Right lobe of liver (tissue), 6 donors: Measurements from ENCODE around the gene NUDT7. TPM values are rescaled to one million over a fixed set of nuclear protein-coding genes. Genes with fewer than 3 reads are reported as not detected.

Experiments
- ATAC-seq, 4 donors: fragments of 200-7000 bp; cut with Tn5 transposase; one replicate each; pipeline ENCODE4 v1.9.1; 2020; ENCODE audit warnings: mild to moderate bottlenecking in 4 of 4, moderate library complexity in 4 of 4
- DNase-seq, 3 donors: peaks; one replicate each; pipeline ENCODE4 v3.0.0-alpha.2; 2020
- H3K27ac ChIP-seq, 3 donors: fragments of 200-600 bp; one replicate each; pipeline ENCODE4 v1.8.0; 2022
- H3K27me3 ChIP-seq, 2 donors: fragments of 200-600 bp; one replicate each; pipeline ENCODE4 v1.8.0; 2022
- H3K36me3 ChIP-seq, 4 donors: fragments of 200-600 bp; sonication (generic) in 1 of 4; one replicate each; pipeline versions ENCODE4 v1.5.1 to v1.8.0; 2017 to 2022; ENCODE audit warnings: control low read depth in 1 of 4
- H3K4me1 ChIP-seq, 4 donors: fragments of 200-600 bp; sonication (generic) in 1 of 4; one replicate each; pipeline versions ENCODE4 v1.5.1 to v1.8.0; 2017 to 2022; ENCODE audit warnings: control low read depth in 1 of 4
- H3K4me3 ChIP-seq, 3 donors: fragments of 200-600 bp; one replicate each; pipeline ENCODE4 v1.8.0; 2022
- H3K9me3 ChIP-seq, 4 donors: fragments of 200-600 bp; sonication (generic) in 1 of 4; one replicate each; pipeline versions ENCODE4 v1.5.1 to v1.8.0; 2017 to 2022; ENCODE audit warnings: control low read depth in 1 of 4
- CTCF ChIP-seq, 4 donors: fragments of 200-600 bp in 3 of 4; fragments of 450-650 bp in 1 of 4; IDR thresholded peaks; one replicate each; pipeline versions ENCODE4 v1.5.1 to v1.8.0; 2016 to 2022; ENCODE audit warnings: antibody characterized with exemption in 4 of 4, mild to moderate bottlenecking in 2 of 4
- POLR2A ChIP-seq: fragments of 450-650 bp; IDR thresholded peaks from one replicate; pipeline ENCODE4 v1.6.1; 2017; ENCODE audit warnings: antibody characterized with exemption, mild to moderate bottlenecking
- WGBS: methylation state at CpG from one replicate; pipeline ENCODE4 v1.1.6; 2018; ENCODE audit warnings: low coverage, low lambda C conversion rate; ENCODE audit not compliant: insufficient coverage; ENCODE audit errors: missing lambda C conversion rate; 5-methylcytosine and 5-hydroxymethylcytosine counted together
- intact Hi-C, 2 donors: fragments of 100-400 bp; cut with DNase I; formaldehyde crosslinking; loops; one replicate each; pipeline versions ENCODE4 v1.11.2 to v1.14.1; 2022
- total RNA-seq, 6 experiments: library from RNA; depleted of rRNA in 2 of 6; stranded (reverse); fragments of >200 nt in 2 of 6; fragmentation: NEBNext Ultra II Directional in 3 of 6; extraction: Animal tissue kit (Norgen Biotek cat#: 25700) in 3 of 6; gene quantifications; one replicate each; pipeline versions ENCODE4 v1.1.0 to v1.2.4, GENCODE V29; 2016 to 2023
- donor health status: DM: no; HTN: yes; CAD: no.
- donor health status: DM: no; HTN: no; CAD: no.
- donor health status: DM: no; HTN: no; CAD: no.
- donor health status: DM: no; HTN: yes; CAD: no.
- donor health status: DM: no; HTN: yes; CAD: no.

Gene NUDT7
- total RNA-seq, 6 experiments from 2014 or later = 24.6 to 35.0 (median 29.5) TPM

DNA sequence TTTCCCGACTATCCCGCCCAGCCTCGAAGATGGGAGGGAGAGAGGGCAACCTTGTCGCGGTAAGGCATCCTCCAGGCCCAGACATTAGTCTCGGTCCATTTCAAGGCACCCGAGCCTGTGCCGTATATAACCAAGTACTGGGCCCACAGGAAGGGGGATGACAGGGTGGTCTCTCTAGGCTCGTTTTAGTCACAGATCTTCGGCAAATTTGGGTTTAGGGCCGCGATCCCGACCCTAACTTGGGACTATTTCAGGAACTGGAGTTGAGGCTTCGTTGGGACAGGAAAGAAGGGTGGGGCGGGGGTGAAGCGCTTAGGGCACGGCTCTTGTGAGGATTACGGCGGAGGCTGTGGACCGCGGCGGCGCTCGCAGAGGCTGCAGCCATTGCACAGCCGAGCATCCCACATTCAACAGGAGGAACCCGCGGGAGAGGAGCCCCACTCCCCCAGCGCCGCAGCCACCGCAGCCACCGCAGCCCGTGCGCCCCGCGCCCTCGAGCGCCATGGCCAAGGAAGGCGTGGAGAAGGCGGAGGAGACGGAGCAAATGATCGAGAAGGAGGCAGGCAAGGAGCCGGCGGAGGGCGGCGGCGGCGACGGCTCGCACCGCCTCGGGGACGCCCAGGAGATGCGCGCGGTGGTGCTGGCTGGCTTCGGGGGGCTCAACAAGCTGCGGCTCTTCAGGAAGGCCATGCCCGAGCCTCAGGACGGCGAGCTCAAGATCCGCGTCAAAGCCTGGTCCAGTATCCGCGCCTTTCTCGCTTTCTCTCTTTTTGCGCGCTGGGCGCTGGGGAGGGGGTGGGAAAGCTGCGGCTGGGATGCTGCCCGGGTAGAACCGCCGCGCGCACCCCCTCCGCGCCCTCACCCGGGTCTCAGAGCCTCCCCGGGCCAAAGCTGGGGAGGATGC is 66.1 kb downstream of the NUDT7 start, which contains the start of gene VAT1L:
TSS of gene VAT1L (plus strand) at position 384 of the 904 bp plus-strand sequence. CDS start at position 503, 119 bp downstream.
- H3K27me3 ChIP-seq = peaks cover 0 to 20% of the 10 kb centered on the region in 2 donors
- H3K4me1 ChIP-seq = peaks cover 0 to 10% (median 0%) of the 10 kb centered on the region in 4 donors
- ATAC-seq (peak; percentile 64 to 83 (median 76)), DNase-seq (peak in 1 of 3 donors; percentile 33)
- H3K9me3 ChIP-seq = no peaks in the 10 kb centered on the region
- 0% methylated on average over 20 of the region's 78 CpGs for WGBS
- no peak within 1 kb of the TSS for H3K27ac ChIP-seq
- peak within 1 kb of the TSS; percentile 23 to 51 (median 37) for H3K4me3 ChIP-seq
- intact Hi-C loops = loop anchor here in 1 of 2 donors (10.0 kb wide), 2 partner anchors 104 to 176 kb away; no protein-coding TSS in a partner anchor
- no peak for TF ChIP-seq POLR2A
- TF ChIP-seq CTCF (IDR thresholded peaks at IDR 0.05) = no peak
- no peaks in the 10 kb centered on the region for H3K36me3 ChIP-seq

DNA sequence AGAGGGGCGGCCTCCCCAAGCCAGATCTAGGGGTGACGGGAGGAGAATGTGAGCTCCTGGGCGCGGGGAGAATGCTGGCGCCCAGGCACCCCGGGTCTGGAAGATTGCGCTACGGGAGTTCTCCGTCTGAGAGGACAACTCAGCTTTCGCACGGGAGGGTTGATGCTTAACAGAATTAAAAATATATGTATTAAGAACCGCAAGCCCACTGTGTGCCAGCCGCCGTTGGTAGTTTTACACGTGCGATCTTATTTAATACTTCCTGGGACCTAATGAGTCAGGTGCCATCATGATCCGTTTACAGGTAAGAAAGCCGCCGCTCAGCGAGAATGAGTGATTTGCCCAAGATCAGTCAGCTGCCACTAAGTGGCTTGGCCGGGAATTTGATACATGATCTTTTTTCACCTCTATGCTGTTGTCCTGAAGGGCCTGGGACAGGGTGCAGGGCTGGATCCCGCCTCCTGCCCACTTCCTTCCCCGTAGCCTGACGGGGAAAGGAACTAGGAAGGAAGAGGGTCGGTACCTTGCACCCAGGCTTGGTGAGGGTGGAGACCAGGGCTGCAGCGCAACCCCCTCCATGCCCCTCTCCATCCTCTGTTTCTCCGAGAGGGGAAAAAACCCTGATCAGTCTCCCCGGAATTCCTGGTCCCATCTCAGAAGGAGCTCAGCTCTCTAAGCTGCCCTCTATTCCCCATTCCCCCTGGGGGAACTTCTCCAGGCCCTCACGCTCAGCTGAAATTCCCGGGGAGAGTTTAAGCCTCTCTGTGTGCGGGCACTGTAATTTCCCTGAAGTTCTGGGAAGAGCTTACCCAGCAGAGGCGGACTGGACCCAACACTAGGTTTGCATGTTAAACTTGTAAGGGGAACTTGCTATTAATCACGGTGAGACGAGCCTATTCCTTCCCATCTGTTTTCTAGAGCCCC is 67.0 kb downstream of the NUDT7 start:
- Histone ChIP-seq H3K9me3 (no peaks in the 10 kb centered on the region), H3K4me3 (peak overlapping the region in 2 of 3 donors; percentile 23 to 51), H3K36me3 (no peaks in the 10 kb centered on the region), H3K27ac (no peak overlapping the region), H3K27me3 (peaks cover 0 to 20% of the 10 kb centered on the region in 2 donors), H3K4me1 (peaks cover 0 to 10% (median 0%) of the 10 kb centered on the region in 4 donors)
- intact Hi-C loops = loop anchor here in 1 of 2 donors (10.0 kb wide), 2 partner anchors 105 to 175 kb away; no protein-coding TSS in a partner anchor
- DNase-seq = no peak
- ATAC-seq = no peak
- TF ChIP-seq CTCF (IDR thresholded peaks at IDR 0.05) (no peak), POLR2A (no peak)
- 11% methylated on average over 15 of the region's 34 CpGs for WGBS

DNA sequence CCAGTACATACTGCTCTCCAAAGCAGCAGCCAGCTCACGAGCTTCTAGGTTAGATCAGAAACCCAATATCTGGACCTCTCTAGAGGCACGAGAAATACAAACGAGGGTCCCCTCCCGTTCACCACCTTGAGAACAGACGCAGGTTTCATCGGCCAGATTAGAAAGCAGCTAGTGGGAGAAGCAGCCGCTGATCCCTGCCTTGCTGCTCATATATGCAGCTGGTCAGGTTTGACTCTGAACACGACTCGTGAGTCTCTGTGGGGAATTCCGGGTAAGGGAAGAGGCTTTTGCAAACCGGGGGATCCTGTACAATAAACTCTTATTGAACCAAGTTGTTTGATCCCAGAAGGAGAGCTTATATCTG is 67.7 kb downstream of the NUDT7 start:
- H3K27me3 ChIP-seq = peaks cover 0 to 20% of the 10 kb centered on the region in 2 donors
- intact Hi-C loops = no loop called here

More for the DNA sequence above, 67.7 kb downstream of the NUDT7 start:
- WGBS = 31% methylated on average over 4 of the region's 11 CpGs
- no peak for ATAC-seq
- TF ChIP-seq CTCF (IDR thresholded peaks at IDR 0.05) = no peak
- TF ChIP-seq POLR2A = no peak
- Histone ChIP-seq H3K36me3 (no peaks in the 10 kb centered on the region), H3K9me3 (no peaks in the 10 kb centered on the region), H3K27ac (no peak overlapping the region), H3K4me3 (no peak overlapping the region), H3K4me1 (peaks cover 0 to 10% (median 0%) of the 10 kb centered on the region in 4 donors)
- DNase-seq = no peak
